LNCAP (cell line): ENCODE results near the gene PCYOX1L.

Experiments used
- TF ChIP-seq, protein P1 (sequence below): fragments of 450-650 bp; IDR thresholded peaks from 2 replicates; pipeline ENCODE4 v1.5.1; 2017; ENCODE audit warnings: mild to moderate bottlenecking

Gene PCYOX1L

DNA sequence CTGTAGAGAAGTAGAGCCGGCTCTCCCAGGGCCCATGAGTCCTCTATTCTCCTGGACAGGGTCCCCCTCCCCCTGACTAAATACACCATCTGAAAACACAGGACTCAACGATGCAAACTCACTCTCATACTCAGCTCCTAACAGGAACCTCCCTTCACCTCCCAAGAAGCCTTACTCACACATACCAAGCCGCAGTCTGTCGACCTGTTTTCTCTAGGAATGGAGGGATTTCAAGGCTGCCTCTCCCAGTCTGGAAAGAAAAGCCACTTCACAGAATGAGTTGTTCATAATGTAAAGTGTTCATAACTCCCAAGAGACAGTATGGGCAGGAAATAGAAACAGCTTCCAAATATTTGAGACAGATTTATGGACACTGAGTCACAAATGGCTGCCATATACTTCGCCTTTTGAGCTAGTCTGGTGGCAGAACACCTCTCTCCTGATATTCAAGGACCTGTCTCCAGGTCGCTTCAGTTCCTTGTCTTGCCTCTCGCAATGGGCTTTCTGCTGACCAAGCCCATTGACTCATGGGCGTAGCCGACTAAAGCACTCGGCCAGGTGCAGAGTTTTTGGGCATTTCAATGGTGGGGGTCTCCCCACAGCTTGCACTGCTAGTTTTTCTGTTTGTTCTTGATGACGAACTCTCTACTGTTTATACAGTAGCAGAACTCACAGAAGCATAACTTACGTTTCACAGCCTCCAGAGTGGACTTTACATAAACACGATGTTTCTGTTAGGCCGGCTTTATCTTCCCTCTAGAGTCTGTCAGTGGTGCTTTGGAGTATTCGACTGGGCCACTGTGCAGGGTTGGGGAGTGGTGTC, 46.3 kb downstream of the PCYOX1L start:
- TF ChIP-seq, protein P1, sequence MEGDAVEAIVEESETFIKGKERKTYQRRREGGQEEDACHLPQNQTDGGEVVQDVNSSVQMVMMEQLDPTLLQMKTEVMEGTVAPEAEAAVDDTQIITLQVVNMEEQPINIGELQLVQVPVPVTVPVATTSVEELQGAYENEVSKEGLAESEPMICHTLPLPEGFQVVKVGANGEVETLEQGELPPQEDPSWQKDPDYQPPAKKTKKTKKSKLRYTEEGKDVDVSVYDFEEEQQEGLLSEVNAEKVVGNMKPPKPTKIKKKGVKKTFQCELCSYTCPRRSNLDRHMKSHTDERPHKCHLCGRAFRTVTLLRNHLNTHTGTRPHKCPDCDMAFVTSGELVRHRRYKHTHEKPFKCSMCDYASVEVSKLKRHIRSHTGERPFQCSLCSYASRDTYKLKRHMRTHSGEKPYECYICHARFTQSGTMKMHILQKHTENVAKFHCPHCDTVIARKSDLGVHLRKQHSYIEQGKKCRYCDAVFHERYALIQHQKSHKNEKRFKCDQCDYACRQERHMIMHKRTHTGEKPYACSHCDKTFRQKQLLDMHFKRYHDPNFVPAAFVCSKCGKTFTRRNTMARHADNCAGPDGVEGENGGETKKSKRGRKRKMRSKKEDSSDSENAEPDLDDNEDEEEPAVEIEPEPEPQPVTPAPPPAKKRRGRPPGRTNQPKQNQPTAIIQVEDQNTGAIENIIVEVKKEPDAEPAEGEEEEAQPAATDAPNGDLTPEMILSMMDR, result no peak

DNA sequence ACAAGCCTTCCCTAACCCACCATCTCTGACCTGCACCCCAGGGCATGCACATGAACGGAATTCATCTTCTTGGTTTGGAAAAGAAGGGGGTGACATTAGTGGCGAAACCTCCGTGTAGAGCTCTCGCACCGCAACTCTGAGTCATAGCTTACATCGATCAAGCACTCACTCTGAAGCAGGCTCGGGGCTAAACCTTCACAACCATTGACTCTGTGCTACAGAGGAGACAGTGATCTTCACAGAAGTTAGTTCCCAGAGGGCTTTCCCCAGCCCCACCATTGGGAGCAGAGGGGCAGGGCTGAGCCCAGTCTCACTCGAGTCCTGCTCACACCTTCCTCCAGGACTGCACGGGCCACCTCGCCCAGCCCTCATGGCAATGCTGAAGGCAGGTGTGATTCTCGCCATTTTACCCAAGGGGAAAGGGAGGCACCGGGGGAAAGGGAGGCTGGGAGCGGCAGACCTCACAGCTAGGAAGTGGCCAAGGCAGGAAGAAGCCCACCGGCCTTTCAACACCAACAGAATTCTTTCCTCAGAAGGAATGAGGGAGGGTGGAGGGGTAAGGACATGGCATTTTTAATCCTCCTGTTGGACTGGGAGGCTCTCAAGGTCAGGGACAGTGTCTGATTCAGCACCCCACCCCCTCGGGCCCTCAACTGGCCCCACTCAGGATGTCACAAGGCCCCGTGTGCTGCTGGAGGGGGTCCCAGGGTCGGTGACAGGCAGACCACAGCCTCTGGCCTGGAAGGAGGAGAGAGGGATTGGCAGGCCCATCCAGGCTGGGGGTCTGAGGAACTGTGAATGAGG, 47.1 kb downstream of the PCYOX1L start:
- TF ChIP-seq, protein P1, result no peak

DNA sequence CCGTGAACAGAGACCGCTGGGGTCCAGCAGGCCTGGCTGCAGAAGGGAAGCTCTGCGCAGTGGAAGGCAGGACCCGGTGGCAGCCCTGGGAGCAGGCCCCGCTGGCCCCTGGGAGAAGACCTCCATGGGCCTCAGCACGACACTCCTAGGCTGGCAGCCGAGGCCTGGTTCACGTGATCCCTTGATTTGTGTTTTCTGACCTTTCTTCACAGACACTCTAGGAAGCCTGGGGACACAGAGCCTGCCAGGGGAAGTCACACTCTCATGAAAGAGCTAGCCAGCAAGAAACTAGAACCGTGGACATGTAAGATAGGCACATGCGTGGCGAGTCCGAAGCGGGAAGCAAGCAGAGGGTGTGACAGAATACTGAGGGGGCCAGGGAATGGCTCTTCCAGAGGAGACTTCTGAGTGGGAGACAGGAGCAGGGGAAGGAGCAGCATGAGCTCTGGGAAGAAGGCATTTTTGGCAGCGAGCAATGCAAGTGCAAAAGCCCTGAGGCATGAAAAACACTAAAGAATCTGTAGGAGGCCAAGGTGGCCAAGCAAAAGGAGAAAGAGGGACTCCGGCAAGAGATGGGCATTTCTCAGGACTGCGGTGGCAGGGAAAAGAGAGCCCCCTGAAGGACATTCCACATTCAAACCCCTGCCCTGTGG, 47.8 kb downstream of the PCYOX1L start:
- TF ChIP-seq, protein P1, result no peak

DNA sequence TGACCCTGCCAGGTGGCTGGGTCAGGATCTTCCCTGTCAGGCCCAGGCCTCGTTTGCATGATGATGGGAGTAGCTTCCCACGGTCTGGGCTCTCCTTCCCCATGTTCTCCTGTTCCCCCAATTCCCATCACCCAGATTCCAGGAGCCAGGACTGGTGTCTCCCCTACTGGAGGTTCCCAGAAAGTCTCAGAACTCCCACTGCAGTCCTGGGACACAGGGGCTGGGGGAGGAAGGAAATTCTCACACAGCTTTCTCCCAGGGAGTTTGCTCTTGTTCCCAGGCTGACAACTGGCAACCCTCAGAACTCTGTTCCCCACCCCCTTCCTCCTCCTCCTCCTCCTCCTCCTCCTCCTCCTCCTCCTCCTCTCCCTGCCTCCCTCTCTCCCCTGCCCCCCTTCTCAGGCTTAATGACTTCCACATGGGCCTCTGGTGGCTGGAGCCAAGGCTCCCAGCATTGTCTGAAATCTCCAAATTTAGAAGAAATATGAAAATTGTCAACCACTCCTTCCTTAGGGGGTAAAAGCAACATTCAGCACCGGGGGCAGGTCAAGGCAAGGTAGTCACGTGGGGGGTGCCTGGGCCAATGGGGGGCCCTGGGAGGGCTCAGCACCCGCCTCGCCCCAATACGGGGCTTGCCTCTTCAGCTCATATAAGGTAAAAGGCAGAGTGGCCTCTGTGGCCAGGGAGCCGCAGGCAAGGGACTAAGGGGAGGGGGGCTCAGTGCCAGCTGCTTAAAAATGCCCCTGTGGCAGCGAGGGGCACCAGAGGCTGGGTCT, 48.5 kb downstream of the PCYOX1L start:
- TF ChIP-seq, protein P1, result no peak

DNA sequence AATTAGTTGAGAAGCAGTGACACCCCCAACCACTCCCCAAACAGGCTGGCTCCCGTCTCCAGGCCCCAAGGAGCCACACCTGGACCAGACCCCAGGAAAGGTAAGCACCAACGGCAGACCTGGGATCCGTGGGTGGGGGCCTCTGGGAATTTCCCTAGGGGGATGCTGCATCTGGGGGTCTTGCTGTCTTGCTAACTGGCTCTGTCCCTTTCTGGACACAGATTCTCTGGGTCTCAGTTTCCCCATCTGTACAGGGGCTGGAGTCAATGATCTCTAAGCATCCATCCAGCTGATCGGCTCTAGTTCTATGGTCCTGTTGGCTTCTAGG, 49.1 kb downstream of the PCYOX1L start:
- TF ChIP-seq, protein P1, result no peak

DNA sequence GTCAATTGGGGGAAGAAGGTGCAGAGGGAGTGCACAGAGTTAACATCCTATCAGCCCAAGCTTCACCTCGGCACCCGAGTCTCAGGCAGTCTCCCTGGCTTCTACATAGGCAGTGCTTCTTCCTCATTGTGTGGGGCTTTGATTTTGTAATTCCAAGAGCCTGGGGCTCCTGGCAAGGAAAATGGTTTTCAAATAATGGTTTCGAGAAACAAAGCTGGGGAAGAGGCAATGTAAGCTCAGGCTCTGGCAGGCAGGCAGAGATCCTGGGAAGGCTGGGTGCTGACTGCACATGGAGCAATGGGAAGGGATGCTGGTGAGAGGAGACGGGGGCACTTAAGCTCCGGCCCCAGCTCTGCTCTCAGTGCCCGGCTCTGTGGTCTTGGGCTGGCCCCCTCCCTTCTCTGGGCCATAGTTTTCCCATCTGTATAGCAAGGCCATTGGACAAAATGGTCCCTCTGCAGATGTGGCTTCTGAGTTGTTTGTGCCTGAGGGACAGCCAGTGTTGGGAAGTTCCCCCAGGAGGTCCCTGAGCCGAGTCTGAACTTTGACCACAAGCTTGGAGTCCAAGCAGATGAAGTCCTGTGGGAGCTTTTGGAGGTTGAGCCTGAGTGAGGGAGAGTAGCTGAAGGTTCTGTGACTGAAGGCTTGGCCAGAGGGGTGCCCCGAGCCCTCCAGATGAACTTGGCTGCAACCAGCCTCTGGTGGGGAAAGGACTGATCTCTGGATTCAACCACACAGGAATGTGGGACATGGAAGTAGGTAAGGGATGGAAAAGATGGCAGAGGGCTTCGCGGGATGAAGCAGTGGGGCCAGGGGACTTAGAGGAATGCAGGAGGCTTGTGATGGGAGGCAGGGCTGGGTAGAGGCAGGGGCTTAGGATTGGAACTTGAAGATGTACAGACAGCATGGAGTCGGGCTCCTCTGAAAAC, 49.7 kb downstream of the PCYOX1L start:
- TF ChIP-seq, protein P1, result no peak
